Fibroblast of skin of left biceps (primary cell): ENCODE measurements around the gene SGCD.
A peak's percentile ranks its signal among the peaks of the same experiment; 100 is the strongest.
"Not testable (repeated sequence)": the region's sequence is repeated elsewhere in the genome, so short reads cannot be mapped to it uniquely, and the experiment has no call there.

Experiments
- DNase-seq, 2 experiments: peaks; one replicate each; pipeline ENCODE4 v3.0.0-alpha.2; 2013; ENCODE audit warnings: low read depth in 2 of 2

SGCD gene

DNA sequence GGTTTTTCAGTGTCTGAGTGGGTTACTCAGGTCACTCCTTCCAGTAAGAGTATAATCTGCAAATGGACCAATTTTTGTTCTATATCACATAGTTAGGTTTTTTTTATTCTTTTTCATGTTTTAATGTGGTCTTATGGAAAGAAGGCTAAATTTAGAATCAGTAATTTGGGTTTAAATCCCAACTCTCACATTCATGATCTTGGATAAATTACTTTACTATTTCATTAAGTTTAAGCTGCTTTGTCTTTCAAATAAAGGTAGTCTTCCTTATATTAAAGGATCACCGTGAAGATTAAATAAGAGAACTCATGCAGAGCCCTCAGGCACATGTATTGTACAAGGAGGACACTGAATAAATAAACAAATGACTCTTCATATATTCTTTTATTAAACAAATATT lies 234.7 kb downstream of the SGCD start:
- no peak for DNase-seq

DNA sequence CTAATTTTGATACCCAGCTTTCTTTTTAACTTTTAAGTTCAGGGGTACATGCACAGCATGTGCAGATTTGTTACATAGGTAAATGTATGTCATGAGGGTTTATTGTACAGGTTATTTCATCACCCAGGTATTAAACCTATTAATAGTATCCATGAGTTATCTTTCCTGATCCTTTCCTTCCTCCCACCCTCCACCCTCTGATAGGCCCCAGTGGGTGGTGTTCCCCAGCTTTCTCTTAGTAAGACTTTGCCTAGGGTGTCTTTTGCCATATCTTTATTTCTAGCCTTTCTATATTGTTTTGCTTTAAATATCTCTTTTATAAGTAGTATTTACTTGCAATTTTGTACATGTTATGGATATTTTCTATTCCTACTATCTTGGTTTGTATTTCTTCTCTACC lies 243.7 kb downstream of the SGCD start:
- no peak for DNase-seq

DNA sequence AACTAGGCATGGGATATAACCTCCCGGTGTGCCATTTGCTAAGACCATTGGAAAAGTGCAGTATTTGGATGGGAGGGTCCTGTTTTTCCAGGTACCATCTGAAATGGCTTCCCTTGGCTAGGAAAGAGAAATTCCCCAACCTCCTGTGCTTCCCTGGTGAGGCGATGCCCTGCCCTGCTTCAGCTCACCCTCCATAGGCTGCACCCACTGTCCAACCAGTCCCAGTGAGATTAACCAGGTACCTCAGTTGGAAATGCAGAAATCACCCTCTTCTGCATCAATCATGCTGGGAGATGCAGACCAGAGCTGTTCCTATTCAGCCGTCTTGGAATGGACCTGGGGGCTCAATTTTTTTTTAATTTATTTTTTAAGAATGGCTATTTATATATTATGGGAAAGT lies 254.8 kb downstream of the SGCD start:
- DNase-seq: no peak

DNA sequence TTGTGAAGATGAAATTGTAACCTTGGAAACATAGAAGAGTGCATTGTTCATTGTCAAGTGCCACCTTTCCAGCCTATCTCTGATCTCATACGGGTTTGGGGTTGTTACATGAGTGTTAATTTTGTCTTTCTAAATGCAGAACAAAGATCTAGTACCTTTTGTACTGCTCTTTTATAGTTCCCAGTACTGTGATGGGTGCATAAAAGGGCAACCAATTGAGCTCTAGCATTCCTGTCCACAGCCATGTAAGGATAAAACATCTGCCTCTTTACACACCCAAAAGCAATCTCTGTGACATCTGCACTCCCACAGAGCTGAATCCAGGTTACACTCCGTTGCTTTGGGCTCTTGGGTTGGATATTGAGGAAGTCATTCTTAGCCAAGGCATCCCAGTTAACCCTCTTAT lies 255.2 kb downstream of the SGCD start:
- DNase-seq: no peak

DNA sequence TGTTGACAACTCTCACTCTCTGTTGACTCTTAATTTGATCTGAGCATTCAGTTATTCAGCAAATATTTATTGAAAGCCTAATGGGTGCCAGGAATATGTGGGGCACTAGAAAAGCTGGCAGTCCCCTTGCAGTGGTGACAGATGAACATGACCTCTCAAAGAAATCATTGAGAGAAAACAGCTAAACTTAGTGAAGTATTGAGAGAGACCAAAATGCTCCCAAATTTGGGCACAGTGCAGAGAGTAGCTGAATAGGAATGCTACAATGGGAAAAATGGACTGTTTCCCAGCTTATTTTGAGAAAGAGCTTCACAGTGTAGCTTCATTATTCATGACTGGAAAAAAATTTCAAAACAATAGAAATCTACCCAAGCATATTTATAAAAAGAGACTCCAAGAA lies 257.9 kb downstream of the SGCD start:
- no peak for DNase-seq

DNA sequence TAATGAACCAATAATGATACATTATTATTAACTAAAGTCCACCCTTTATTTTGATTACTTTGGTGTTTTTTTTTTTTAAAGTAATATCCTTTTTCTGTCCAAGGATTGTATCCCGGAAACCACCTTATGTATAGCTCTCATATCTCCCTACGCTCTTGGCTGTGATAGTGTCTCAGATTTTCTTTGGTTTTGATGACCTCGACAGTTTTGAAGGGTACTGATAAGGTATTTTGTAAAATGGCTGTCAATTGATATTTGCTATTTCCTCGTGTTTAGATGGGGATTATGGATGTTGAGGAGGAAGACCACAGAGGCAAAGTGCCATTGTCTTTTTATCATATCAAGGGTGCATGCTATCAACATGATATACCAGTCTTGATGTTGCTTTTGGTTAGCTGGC lies 259.0 kb downstream of the SGCD start:
- DNase-seq: no peak

DNA sequence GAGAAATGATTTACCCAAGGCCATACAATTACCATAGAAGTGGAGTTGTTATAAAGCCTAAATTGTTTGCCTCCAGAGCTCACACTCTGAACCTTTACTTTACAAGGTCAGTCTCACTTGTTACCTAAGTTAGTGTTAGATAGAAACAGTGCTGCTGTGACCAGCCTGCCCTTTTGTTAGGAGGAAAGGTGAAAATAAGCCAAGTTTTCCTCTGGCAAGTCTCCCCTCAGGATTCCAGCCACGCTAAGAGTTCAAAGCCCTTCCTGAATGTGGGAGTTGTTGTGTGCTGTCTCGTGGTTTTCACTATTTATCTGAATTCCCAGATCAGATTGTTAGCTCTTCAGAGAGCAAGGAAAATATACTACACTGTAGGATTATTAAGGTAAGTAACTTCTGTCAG lies 260.0 kb downstream of the SGCD start:
- DNase-seq: no peak

DNA sequence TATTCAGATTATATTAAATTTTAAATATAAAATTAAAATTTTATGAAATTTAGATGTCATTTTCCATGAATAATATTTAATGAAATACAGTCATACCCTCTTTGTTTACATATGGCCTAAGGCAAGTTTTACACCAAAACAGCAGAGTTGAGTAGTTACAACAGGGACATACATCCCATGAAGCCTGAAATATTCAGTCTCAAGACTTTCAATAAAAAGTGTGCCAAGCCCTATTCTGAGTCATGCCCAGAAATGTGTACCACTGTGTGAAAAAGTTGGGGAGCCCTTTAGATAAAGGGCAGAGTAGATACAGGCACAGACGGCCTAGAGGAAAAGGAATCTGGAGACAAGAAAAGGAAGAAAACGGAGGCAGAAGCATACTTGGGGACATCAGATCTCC lies 261.3 kb downstream of the SGCD start:
- no peak for DNase-seq

DNA sequence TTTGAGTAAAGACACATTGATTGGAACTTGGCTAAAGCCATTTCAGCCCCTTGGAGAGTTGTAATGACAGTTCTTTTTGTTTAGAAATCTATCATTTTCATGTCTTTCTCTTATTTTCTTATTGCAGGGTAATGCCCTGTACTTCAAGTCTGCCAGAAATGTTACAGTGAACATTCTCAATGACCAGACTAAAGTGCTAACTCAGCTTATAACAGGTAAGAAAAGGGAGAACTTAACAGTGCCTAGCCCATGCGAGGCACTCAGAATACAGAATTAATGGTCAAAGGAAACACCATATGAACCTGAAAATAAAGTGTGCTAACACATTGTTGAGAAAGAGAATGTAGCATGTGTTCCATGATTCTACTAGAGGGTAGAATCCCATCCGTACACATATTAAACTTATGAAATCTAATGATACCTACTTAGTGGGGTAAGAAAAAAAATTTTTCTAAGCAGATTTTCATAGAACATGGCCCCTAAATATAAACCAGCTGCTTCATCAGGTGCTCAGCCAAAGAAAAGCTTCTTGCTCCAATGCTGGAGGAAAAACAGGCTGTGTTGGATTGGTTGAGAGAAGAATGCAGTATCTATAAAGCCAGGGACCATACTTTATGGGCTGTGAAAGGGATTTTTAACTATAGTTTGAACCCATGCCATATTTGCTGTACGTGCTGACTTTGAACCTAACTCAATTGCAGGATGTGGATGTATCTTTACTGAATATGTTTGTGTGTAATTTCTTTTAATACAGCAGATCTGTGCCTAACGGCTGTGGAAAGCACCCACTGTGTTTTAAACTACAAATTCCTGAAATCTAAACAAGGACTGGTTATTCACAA lies 262.4 kb downstream of the SGCD start:
- DNase-seq: peak in 1 of 2 experiments; percentile 5

DNA sequence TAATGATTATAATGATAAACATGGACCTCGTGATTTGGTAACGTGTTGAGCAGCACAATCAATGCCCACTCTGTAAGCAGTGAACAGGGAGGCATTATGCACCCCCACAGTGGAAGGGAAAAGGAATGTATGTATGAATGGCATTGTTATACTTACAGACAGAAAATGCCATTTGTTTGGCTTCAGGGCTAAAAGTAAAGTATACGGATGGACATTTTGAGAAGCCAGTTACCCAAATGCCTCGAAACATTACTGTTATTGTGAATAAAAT lies 262.9 kb downstream of the SGCD start:
- DNase-seq: no peak

DNA sequence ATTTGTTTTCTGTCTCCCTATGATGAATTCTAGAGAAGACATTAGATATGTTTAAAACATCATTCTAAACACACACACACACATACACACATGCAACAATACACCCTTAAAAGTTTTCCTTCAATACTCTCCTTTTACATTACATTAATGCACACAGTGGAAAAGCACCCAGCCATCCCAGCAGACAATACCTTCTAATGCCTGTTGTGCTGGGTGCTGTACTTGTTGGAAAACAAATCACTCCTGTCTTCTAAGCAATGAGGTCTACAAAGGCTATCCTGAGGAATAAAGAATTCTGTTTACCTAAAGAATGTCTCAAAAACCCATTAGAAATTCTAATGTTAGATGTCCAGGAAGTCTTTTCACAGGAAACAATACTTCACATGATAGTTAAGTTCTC lies 264.0 kb downstream of the SGCD start:
- no peak for DNase-seq

DNA sequence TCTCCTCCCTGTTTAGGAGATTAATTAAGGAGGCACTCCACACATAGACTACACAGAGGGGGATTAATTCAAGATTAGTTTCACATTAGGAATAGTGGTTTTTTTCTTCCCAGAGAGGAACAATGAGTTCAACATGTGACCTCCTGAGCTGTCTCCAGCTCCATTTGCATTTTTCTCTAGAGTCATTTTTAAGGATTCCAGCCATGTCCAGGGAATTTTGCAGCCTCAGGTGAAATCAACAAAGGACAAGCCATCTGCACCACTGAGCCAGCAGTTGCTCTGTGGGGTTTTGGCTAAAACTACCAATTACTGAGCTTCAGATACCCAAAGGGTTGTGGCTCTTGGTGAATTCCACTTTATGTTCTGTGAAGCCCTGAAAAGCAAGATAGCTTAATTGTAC lies 264.7 kb downstream of the SGCD start:
- no peak for DNase-seq

DNA sequence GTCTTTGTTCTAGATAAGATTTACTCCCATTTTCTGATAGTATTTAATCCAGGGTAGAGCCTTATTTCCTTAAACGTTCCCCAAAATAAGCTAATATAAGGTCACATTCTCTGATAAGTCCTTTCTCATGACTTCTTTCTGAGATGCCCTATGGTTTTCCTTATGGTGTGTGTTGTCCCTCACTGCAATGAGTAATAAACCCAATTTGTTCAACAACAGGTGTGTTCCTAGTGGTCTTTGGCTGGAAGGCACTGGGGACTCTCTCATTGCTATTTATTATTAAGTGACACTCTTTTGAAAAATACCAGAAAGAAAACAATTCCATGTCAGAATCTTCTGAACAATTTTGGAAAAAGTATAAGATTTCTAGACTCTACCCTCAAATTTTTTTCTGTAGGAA lies 266.6 kb downstream of the SGCD start:
- no peak for DNase-seq

DNA sequence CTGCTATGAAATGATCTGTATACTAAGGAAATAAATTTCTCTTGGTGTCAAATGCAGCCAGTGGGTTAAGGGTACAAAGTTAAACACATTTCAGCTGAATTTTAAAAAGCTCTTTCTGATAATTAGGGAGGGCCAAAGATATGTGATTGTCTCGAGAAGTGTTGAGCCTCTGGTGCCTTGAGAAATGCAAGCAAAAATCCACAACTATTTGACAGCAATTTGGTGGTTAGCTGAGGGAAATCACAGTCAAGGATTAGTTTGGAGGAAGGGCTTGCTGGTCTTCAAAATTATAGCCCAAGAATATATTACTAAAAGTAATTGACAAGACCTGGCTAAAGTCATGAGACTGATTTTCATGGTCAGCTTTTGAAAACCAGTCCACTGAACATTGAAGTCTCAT lies 267.4 kb downstream of the SGCD start:
- DNase-seq: no peak

DNA sequence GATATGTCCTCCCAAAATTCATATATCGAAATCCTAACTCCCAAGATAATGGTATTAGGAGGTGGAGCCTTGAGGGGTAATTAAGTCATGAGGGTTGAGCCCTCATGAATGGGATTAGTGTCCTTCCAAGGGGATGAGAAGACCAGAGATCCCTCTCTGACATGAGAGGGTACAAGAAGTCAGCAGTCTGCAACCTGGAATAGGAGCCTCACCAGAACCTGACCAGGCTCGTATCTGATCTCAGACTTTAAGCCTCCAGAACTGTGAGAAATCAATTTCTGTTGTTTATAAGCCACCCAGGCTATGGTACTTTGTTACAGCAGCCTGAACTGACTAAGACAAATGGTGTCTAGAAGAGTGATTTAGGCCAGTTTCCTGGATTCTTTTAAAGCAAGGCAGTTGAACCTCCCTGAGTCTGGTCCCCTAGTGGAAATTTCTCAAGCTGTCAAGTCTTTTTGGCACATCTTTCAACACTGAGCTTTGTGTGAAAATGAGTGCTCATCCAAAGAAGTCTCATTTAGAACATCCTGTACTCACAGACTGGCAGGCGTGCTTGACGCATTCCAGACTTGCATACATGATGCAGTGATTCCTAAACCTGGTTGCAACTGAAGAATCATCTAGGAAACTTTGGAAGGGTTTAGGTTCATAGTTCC lies 268.3 kb downstream of the SGCD start:
- DNase-seq: peak in 1 of 2 experiments; percentile 8

DNA sequence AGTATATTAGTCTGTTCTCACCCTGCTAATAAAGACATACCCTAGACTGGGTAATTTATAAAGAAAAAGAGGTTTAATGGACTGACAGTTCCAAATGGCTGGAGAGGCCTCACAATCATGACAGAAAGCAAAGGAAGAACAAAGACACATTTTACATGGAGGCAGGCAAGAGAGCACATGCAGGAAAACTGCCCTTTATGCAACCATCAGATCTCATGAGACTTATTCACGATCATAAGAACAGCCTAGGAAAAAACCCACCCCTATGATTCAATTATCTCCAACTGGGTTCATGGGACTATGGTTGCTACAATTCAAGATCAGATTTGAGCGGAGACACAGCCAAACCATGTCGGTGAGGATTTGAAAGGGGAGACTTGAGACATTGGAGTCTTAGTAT lies 270.3 kb downstream of the SGCD start:
- no peak for DNase-seq

DNA sequence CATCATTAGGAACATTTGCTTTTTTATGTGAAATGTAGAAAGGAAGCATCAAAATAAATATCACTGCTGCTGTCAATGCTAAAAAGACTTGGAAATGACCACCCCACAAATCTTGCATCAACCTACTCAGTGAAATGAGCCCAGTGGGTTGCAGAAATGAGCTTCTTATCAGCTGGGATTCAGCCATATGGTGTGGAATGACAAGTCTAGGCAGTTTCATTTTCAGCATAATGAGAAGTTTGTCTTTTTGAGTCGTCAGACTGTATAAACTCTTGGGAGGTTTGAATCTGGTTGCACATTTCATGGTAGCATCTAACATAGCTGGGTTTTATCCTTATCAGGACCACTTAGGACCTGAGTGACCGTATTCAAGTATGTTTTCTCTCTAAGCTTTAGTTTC lies 272.0 kb downstream of the SGCD start:
- no peak for DNase-seq

DNA sequence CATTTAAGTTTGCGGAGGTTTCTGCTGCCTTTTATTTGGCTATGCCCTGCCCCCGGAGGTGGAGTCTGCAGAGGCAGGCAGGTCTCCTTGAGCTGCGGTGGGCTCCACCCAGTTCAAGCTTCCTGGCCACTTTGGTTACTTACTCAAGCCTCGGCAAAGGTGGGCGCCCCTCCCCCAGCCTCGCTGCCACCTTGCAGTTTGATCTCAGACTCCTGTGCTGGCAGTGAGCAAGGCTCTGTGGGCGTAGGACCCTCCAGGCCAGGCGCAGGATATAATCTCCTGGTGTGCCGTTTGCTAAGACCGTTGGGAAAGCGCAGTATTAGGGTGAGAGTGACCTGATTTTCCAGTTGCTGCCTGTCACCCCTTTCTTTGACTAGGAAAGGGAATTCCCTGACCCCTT lies 283.6 kb downstream of the SGCD start:
- not testable (repeated sequence) for DNase-seq

DNA sequence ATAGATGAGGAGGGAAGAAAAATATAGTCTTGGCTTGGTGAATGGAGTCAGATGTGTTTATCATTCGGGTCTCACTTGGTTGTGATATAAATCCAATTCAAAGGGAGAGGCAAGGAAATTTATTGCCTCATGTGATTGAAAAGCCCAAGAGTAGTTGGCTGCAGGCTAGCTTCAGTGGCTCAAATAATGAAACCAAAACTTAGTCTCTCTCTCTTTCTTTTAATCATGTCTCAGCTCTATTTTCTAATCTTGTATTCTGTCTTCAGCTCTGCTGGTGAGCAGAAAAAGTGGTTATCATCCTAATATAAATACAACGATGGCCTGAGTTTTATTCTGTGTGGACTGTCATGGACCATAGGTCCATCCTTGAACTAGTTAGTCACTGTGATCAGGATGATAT lies 288.9 kb downstream of the SGCD start:
- DNase-seq: no peak

DNA sequence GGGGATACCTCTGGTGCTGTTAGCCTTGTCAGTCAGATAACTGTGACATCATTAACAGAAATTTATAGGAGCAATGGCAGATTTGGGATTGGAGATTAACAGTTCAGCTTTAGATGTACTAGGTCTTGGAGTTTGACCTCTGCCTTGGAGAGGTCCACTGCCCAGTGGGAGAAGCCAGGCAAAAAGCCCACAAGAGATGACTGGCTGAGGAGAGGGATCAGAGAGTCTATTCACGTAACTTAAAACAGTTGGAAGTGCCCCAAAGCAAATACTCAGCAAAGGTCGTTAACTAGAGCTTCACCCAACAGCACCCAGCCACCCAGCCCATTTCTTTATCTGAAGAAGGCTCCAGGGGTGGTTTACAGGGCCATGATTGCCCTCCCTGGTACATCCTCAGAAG lies 290.5 kb downstream of the SGCD start:
- DNase-seq: no peak

DNA sequence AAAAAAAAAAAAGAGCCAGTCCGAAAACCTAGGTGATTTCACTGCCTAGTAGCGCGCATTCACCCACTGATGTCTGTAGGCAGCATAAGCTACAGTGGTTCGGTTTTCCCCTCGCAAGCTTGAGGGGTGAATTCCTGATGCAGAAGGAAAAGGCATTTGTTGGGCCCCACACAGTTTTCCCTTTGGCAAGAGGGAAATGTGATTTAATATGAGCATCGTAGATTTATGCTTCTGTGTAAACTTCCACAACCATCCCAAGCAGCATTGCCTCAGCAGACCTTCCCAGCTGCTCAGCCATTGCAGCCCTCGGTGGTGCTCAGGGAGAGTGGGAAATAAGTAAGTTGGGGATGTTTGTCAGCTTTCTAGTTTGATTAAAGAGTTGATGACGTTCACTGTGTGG lies 291.6 kb downstream of the SGCD start:
- DNase-seq: no peak

DNA sequence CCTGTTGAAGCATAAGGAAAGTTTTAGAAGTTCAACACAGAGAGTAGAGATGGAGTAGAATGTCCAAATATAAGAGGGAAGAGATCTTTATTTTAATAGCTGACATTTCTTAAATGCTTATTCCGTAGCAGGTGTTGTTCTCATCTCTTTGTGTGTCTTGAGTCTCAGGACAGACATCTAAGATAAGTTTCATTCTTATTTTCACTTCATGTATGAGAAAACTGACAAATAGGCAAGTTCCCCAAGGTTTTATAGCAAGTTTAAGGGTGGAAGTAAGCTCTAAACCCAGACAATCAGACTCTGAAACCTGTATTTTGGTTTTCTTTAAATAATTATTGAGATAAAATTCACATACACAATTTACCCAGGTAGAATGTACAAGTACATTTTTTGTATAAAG lies 294.8 kb downstream of the SGCD start:
- no peak for DNase-seq

DNA sequence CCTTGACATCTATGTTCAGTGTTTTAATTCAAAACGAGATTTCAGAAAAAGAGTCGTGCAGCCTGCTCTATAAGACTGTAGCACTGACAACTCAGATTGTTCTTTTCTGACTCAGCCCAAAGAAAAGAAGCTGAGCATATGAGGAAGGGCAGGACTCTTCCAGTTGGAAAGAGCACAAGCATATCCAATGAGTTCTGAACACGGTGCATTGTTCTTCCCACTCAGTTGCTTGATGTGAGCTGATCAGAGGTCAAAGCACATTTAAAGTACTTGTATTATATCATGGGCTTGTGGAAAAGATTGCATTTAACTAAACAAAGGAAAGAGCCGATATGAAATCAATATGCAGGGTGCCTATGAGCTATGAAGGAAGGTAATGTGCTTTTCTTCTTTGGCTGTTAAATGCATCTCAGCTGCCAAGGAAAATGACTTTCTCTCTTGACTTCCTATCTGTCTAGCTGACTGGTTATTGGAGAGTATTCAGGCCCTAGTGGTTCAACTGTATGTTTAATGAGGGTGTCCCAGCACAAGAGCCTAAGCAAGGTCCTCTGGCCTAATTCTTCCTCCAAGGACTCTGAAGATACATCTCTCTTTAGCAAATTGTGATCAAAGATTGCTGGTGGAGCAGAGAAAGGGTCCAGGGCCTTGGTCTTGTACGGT lies 296.5 kb downstream of the SGCD start:
- no peak for DNase-seq
